Neuronal stem cell (in vitro differentiated cells): Measurements from ENCODE around the gene ITGA11.

Experiments used
- DNase-seq: peaks from one replicate; pipeline ENCODE4 v3.0.0-alpha.2; 2013; ENCODE audit warnings: low spot score
- H2AFZ ChIP-seq: one replicate; pipeline ENCODE4 v1.6.1; 2013; ENCODE audit warnings: mild to moderate bottlenecking, low read length, inconsistent platforms
- H2AK5ac ChIP-seq: 2 replicates; pipeline ENCODE4 v1.6.1; 2013; ENCODE audit warnings: low read depth, mild to moderate bottlenecking, inconsistent platforms, low read length, moderate library complexity, mixed read lengths
- H2BK120ac ChIP-seq: 2 replicates; pipeline ENCODE4 v1.6.1; 2013; ENCODE audit warnings: low read depth, mild to moderate bottlenecking, inconsistent platforms, low read length, moderate library complexity, mixed read lengths
- H2BK12ac ChIP-seq: one replicate; pipeline ENCODE4 v1.6.1; 2013; ENCODE audit warnings: low read length, inconsistent platforms
- H2BK15ac ChIP-seq: 2 replicates; pipeline ENCODE4 v1.6.1; 2013; ENCODE audit warnings: mild to moderate bottlenecking, low read length, inconsistent platforms, mixed read lengths
- H2BK5ac ChIP-seq: one replicate; pipeline ENCODE4 v1.6.1; 2013; ENCODE audit warnings: inconsistent platforms, mild to moderate bottlenecking, low read length, moderate library complexity
- H3K14ac ChIP-seq: one replicate; pipeline ENCODE4 v1.6.1; 2013; ENCODE audit warnings: low read length, inconsistent platforms
- H3K18ac ChIP-seq: 2 replicates; pipeline ENCODE4 v1.6.1; 2013; ENCODE audit warnings: low read length, inconsistent platforms
- H3K23ac ChIP-seq: 2 replicates; pipeline ENCODE4 v1.6.1; 2013; ENCODE audit warnings: low read depth, mild to moderate bottlenecking, mixed read lengths, low read length, inconsistent platforms; ENCODE audit not compliant: poor library complexity
- H3K27ac ChIP-seq: replicated peaks from 3 replicates; pipeline ENCODE4 v1.5.1; 2013; ENCODE audit warnings: low read length, inconsistent platforms
- H3K27me3 ChIP-seq, 3 experiments: 2 replicates each; pipeline ENCODE4 v1.6.1; 2013; ENCODE audit warnings: low read length in 3 of 3, mild to moderate bottlenecking in 2 of 3, inconsistent platforms in 1 of 3, low read depth in 1 of 3, mixed read lengths in 1 of 3, moderate library complexity in 1 of 3; ENCODE audit not compliant: control insufficient read depth in 3 of 3, insufficient read depth in 3 of 3
- H3K36me3 ChIP-seq, 2 donors: replicated peaks in 1 of 2; 2 replicates each; pipeline ENCODE4 v1.6.1; 2013; ENCODE audit warnings: low read length in 2 of 2; ENCODE audit not compliant: control insufficient read depth in 2 of 2, insufficient read depth in 2 of 2
- H3K4ac ChIP-seq: 2 replicates; pipeline ENCODE4 v1.6.1; 2013; ENCODE audit warnings: inconsistent platforms, mild to moderate bottlenecking, low read length, moderate library complexity
- H3K4me1 ChIP-seq, 2 donors: 1 replicate in 1 of 2; 2 replicates in 1 of 2; pipeline ENCODE4 v1.6.1; 2013; ENCODE audit warnings: low read length in 2 of 2, low read depth in 1 of 2; ENCODE audit not compliant: control insufficient read depth in 2 of 2, insufficient read depth in 1 of 2
- H3K4me2 ChIP-seq: one replicate; pipeline ENCODE4 v1.6.1; 2013; ENCODE audit warnings: mild to moderate bottlenecking, low read length, inconsistent platforms; ENCODE audit not compliant: insufficient read depth, poor library complexity, severe bottlenecking
- H3K4me3 ChIP-seq, 2 donors: 2 replicates each; pipeline ENCODE4 v1.5.1; 2013; ENCODE audit warnings: low read length in 2 of 2, mild to moderate bottlenecking in 2 of 2, inconsistent platforms in 1 of 2, moderate library complexity in 1 of 2
- H3K79me1 ChIP-seq: one replicate; pipeline ENCODE4 v1.6.1; 2013; ENCODE audit warnings: low read depth, mild to moderate bottlenecking, inconsistent platforms, low read length, moderate library complexity
- H3K9ac ChIP-seq: one replicate; pipeline ENCODE4 v1.6.1; 2013; ENCODE audit warnings: mild to moderate bottlenecking, low read depth, low read length, inconsistent platforms; ENCODE audit not compliant: poor library complexity
- H3K9me3 ChIP-seq, 2 donors: replicated peaks in 1 of 2; 2 replicates each; pipeline versions ENCODE3 to v1.6.1; 2013; ENCODE audit warnings: low read length in 2 of 2, mild to moderate bottlenecking in 2 of 2, inconsistent platforms in 1 of 2, low read depth in 1 of 2, mixed read lengths in 1 of 2, moderate library complexity in 1 of 2; ENCODE audit not compliant: control insufficient read depth in 2 of 2, insufficient read depth in 1 of 2
- H4K8ac ChIP-seq: one replicate; pipeline ENCODE4 v1.6.1; 2013; ENCODE audit warnings: low read depth, mild to moderate bottlenecking, inconsistent platforms, low read length, moderate library complexity
- H4K91ac ChIP-seq: one replicate; pipeline ENCODE4 v1.6.1; 2013; ENCODE audit warnings: low read length, low read depth, mild to moderate bottlenecking, inconsistent platforms; ENCODE audit not compliant: poor library complexity
- WGBS, 2 donors: extraction: QIAGEN DNeasy Blood & Tissue Kit; methylation state at CpG; one replicate each; pipeline ENCODE4 v1.1.7; 2013; ENCODE audit warnings: missing lambda C conversion rate in 2 of 2, mixed read lengths in 1 of 2; ENCODE audit not compliant: insufficient read length in 2 of 2, insufficient replicate concordance in 1 of 2; ENCODE audit errors: extremely low coverage in 2 of 2; 5-methylcytosine and 5-hydroxymethylcytosine counted together

Gene ITGA11

DNA sequence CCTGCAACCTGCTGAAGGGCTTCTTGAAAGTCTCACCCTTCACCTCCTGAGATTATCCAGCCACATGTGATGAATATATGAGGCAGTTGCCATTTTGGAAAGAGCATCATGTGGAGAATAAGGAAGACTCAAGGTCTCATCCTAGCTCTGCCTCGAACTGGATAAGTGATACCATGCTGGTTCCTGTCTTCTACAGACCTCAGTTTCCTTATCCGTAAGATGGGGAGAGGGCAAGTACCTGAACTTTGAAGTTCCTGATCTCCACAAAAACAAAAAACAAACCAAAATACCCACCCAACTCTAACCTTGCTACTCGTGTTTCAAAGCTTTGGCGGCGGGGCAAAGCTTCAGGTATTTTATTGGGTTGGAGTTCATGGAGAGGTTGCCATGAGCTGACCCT is 31.5 kb upstream of the ITGA11 start:
- no CpG with 5 or more reads among the region's 5 CpGs for WGBS, 2 donors

DNA sequence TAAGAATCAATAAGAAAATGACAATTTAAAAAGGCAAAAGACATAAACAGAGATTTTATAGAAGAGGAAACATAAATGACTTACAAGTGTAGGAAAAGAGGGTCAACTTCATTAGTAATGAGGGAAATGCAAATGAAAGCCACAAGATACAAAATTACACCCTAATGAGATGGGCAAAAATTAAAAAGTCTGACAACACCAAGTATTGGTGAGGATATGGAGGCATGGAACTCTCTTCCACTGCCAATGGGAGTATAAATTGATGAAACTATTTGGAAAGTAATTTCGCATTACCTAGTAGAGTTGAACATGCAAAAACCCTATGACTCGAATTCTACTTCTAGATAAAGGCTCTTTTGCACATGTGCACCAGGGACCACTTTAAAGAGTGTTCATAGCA is 28.2 kb upstream of the ITGA11 start:
- Histone ChIP-seq H3K9ac (no peak overlapping the region), H3K4me1 (no peaks in the 10 kb centered on the region), H3K27me3 (no peaks in the 10 kb centered on the region), H3K14ac (no peak overlapping the region), H3K9me3 (no peaks in the 10 kb centered on the region), H3K4me2 (no peak overlapping the region), H3K36me3 (no peaks in the 10 kb centered on the region), H2BK12ac (no peak overlapping the region), H2BK5ac (no peak overlapping the region), H2BK15ac (no peak overlapping the region), H3K23ac (no peak overlapping the region), H2AFZ (no peak overlapping the region), H4K8ac (no peak overlapping the region), H3K4me3 (no peak overlapping the region), H2AK5ac (no peak overlapping the region), H3K18ac (no peak overlapping the region), H4K91ac (no peak overlapping the region), H3K4ac (no peak overlapping the region), H3K27ac (no peak overlapping the region), H2BK120ac (no peak overlapping the region), H3K79me1 (no peaks in the 10 kb centered on the region)
- no CpG with 5 or more reads among the region's 2 CpGs for WGBS, 2 donors
- DNase-seq = no peak

More for the DNA sequence above, 31.5 kb upstream of the ITGA11 start:
- DNase-seq = no peak
- no peaks in the 10 kb centered on the region for H3K79me1 ChIP-seq
- H3K4me2 ChIP-seq = no peak overlapping the region
- H3K4me3 ChIP-seq = no peak overlapping the region
- no peak overlapping the region for H2BK5ac ChIP-seq
- no peak overlapping the region for H3K4ac ChIP-seq
- no peak overlapping the region for H2AFZ ChIP-seq
- H2BK15ac ChIP-seq = no peak overlapping the region
- H4K8ac ChIP-seq = no peak overlapping the region
- H3K9ac ChIP-seq = no peak overlapping the region
- H2BK12ac ChIP-seq = no peak overlapping the region
- no peaks in the 10 kb centered on the region for H3K36me3 ChIP-seq
- H3K14ac ChIP-seq = no peak overlapping the region
- H2BK120ac ChIP-seq = no peak overlapping the region
- H2AK5ac ChIP-seq = no peak overlapping the region
- no peak overlapping the region for H4K91ac ChIP-seq
- no peaks in the 10 kb centered on the region for H3K9me3 ChIP-seq
- no peak overlapping the region for H3K18ac ChIP-seq
- H3K27me3 ChIP-seq = no peaks in the 10 kb centered on the region
- H3K27ac ChIP-seq = no peak overlapping the region
- H3K4me1 ChIP-seq = no peaks in the 10 kb centered on the region
- H3K23ac ChIP-seq = no peak overlapping the region

DNA sequence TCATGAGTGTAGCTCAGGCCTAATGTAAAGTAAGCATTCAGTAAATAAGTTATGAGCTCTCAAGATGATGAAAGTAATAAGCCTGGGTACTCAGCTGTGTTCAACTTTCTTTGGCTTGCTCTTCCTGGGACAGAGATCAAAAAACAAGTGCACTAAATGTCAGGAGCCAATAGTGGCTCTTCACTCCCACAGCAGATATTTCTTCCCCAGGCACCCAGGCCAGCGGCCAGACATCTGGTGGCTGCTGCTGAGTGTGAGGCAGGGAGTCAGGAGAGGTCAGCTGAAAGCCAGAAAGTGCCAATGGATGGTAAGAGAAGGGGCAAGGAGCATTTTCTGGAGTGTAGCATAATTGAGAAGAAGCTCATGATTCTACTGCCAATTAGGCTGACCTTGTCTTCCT is 18.2 kb upstream of the ITGA11 start:
- Histone ChIP-seq H3K9me3 (no peaks in the 10 kb centered on the region), H3K27me3 (peaks cover 0 to 18% (median 0%) of the 10 kb centered on the region in 3 experiments), H3K23ac (no peak overlapping the region), H2AFZ (no peak overlapping the region), H4K8ac (no peak overlapping the region), H2BK5ac (no peak overlapping the region), H3K18ac (no peak overlapping the region), H3K79me1 (no peaks in the 10 kb centered on the region), H3K27ac (no peak overlapping the region), H2BK15ac (no peak overlapping the region), H3K4me1 (peaks cover 0 to 6% of the 10 kb centered on the region in 2 donors), H3K4me2 (no peak overlapping the region), H3K36me3 (no peaks in the 10 kb centered on the region), H3K4ac (no peak overlapping the region), H3K4me3 (no peak overlapping the region), H2BK12ac (no peak overlapping the region), H3K14ac (no peak overlapping the region), H2BK120ac (no peak overlapping the region), H3K9ac (no peak overlapping the region), H2AK5ac (no peak overlapping the region), H4K91ac (no peak overlapping the region)
- DNase-seq = no peak
- no CpG with 5 or more reads among the region's 1 CpG for WGBS, 2 donors

DNA sequence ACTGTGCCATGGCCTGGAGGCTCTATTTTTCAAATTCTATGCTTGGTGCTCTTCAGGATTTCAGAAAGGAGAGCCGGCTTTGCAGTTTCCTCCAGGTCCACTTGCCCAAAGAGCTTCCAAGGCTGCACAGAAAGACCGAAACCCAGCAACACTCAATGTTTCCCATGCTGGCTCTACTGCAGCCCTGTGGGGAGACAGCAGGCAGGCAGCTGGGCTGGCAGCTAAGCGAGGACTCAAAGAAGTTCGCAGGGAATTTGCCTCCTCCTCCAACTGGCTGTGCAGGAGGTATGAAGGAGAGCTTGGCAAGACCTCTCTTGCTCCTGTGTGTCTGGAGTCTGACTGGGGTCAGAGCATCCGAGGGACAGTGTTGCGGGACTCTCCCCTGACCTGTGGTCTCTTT is 17.4 kb upstream of the ITGA11 start:
- peaks cover 0 to 18% (median 0%) of the 10 kb centered on the region in 3 experiments for H3K27me3 ChIP-seq
- H3K27ac ChIP-seq = no peak overlapping the region
- H3K9me3 ChIP-seq = no peaks in the 10 kb centered on the region
- no peak overlapping the region for H2BK15ac ChIP-seq
- peaks cover 0 to 6% of the 10 kb centered on the region in 2 donors for H3K4me1 ChIP-seq
- H2BK120ac ChIP-seq = no peak overlapping the region
- no peak overlapping the region for H3K14ac ChIP-seq
- H3K9ac ChIP-seq = no peak overlapping the region
- H2AFZ ChIP-seq = no peak overlapping the region
- H2BK5ac ChIP-seq = no peak overlapping the region
- H3K4me3 ChIP-seq = no peak overlapping the region
- no peak overlapping the region for H2AK5ac ChIP-seq
- H3K36me3 ChIP-seq = no peaks in the 10 kb centered on the region
- DNase-seq = no peak
- H4K8ac ChIP-seq = no peak overlapping the region
- H3K4me2 ChIP-seq = no peak overlapping the region
- H3K4ac ChIP-seq = no peak overlapping the region
- no peak overlapping the region for H2BK12ac ChIP-seq
- WGBS, 2 donors = no CpG with 5 or more reads among the region's 6 CpGs
- H3K79me1 ChIP-seq = no peaks in the 10 kb centered on the region
- H3K18ac ChIP-seq = no peak overlapping the region
- no peak overlapping the region for H3K23ac ChIP-seq
- H4K91ac ChIP-seq = no peak overlapping the region
